Measurements from ENCODE around the gene TMPRSS11F.
"Not testable (repeated sequence)": the region's sequence is repeated elsewhere in the genome, so short reads cannot be mapped to it uniquely, and the experiment has no call there.

DNA sequence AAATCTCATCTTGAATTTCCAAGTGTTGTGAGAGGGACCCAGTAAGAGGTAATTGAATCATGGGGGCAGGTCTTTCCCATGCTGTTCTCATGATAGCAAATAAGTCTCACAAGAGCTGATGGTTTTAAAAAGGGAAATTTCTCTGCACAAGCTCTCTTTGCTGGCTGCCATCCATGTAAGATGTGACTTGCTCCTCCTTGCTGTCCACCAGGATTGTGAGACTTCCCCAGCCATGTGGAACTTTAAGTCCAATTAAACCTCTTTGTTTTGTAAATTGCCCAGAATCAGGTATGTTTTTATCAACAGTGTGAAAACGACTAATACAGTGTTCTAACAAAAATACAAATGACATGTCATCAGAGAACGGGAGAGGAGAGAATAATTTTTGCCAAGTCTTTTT, 44.7 kb upstream of the TMPRSS11F start:
- TF ChIP-seq TAF1 (IDR thresholded peaks at IDR 0.05; ENCODE audit: low read depth); EP300 (conservative IDR thresholded peaks at IDR 0.05; ENCODE audit: poor library complexity, severe bottlenecking); RAD21 (conservative IDR thresholded peaks at IDR 0.05); POLR2AphosphoS5 (IDR thresholded peaks at IDR 0.05); EZH2 (IDR thresholded peaks at IDR 0.05; ENCODE audit: borderline replicate concordance, insufficient read depth, low read length, poor library complexity, severe bottlenecking); SMC3 (conservative IDR thresholded peaks at IDR 0.05; ENCODE audit: poor library complexity): not testable (repeated sequence)
- TF ChIP-seq, protein P1, sequence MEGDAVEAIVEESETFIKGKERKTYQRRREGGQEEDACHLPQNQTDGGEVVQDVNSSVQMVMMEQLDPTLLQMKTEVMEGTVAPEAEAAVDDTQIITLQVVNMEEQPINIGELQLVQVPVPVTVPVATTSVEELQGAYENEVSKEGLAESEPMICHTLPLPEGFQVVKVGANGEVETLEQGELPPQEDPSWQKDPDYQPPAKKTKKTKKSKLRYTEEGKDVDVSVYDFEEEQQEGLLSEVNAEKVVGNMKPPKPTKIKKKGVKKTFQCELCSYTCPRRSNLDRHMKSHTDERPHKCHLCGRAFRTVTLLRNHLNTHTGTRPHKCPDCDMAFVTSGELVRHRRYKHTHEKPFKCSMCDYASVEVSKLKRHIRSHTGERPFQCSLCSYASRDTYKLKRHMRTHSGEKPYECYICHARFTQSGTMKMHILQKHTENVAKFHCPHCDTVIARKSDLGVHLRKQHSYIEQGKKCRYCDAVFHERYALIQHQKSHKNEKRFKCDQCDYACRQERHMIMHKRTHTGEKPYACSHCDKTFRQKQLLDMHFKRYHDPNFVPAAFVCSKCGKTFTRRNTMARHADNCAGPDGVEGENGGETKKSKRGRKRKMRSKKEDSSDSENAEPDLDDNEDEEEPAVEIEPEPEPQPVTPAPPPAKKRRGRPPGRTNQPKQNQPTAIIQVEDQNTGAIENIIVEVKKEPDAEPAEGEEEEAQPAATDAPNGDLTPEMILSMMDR (IDR thresholded peaks at IDR 0.05; ENCODE audit: poor library complexity, severe bottlenecking) = not testable (repeated sequence)
- TF ChIP-seq, protein P2, sequence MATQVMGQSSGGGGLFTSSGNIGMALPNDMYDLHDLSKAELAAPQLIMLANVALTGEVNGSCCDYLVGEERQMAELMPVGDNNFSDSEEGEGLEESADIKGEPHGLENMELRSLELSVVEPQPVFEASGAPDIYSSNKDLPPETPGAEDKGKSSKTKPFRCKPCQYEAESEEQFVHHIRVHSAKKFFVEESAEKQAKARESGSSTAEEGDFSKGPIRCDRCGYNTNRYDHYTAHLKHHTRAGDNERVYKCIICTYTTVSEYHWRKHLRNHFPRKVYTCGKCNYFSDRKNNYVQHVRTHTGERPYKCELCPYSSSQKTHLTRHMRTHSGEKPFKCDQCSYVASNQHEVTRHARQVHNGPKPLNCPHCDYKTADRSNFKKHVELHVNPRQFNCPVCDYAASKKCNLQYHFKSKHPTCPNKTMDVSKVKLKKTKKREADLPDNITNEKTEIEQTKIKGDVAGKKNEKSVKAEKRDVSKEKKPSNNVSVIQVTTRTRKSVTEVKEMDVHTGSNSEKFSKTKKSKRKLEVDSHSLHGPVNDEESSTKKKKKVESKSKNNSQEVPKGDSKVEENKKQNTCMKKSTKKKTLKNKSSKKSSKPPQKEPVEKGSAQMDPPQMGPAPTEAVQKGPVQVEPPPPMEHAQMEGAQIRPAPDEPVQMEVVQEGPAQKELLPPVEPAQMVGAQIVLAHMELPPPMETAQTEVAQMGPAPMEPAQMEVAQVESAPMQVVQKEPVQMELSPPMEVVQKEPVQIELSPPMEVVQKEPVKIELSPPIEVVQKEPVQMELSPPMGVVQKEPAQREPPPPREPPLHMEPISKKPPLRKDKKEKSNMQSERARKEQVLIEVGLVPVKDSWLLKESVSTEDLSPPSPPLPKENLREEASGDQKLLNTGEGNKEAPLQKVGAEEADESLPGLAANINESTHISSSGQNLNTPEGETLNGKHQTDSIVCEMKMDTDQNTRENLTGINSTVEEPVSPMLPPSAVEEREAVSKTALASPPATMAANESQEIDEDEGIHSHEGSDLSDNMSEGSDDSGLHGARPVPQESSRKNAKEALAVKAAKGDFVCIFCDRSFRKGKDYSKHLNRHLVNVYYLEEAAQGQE (IDR thresholded peaks at IDR 0.05; ENCODE audit: borderline replicate concordance) = not testable (repeated sequence)

All from neural cell (in vitro differentiated cells).